Mucosa of rectum (tissue), 2 donors: ENCODE measurements around the gene CCDC8.
"Not testable (repeated sequence)": the region's sequence is repeated elsewhere in the genome, so short reads cannot be mapped to it uniquely, and the experiment has no call there.

Experiments
- H3K27ac ChIP-seq, 2 donors: one replicate each; pipeline ENCODE4 v1.7.0; 2013; ENCODE audit warnings: inconsistent platforms in 2 of 2, low read depth in 2 of 2, low read length in 2 of 2
- H3K27me3 ChIP-seq, 2 donors: one replicate each; pipeline ENCODE4 v1.7.0; 2013; ENCODE audit warnings: low read length in 2 of 2; ENCODE audit not compliant: control insufficient read depth in 2 of 2, insufficient read depth in 2 of 2
- H3K36me3 ChIP-seq, 2 donors: one replicate each; pipeline ENCODE4 v1.7.0; 2013; ENCODE audit warnings: low read length in 2 of 2; ENCODE audit not compliant: control insufficient read depth in 2 of 2, insufficient read depth in 2 of 2
- H3K4me1 ChIP-seq, 2 donors: one replicate each; pipeline ENCODE4 v1.7.0; 2013; ENCODE audit warnings: low read length in 2 of 2, mild to moderate bottlenecking in 1 of 2; ENCODE audit not compliant: control insufficient read depth in 2 of 2, insufficient read depth in 2 of 2
- H3K4me3 ChIP-seq, 2 donors: one replicate each; pipeline ENCODE4 v1.7.0; 2013; ENCODE audit warnings: low read length in 2 of 2
- H3K9ac ChIP-seq, 2 donors: one replicate each; pipeline ENCODE4 v1.7.0; 2013; ENCODE audit warnings: low read length in 2 of 2, low read depth in 1 of 2, mild to moderate bottlenecking in 1 of 2
- H3K9me3 ChIP-seq, 2 donors: one replicate each; pipeline ENCODE4 v1.7.0; 2013; ENCODE audit warnings: low read length in 2 of 2; ENCODE audit not compliant: control insufficient read depth in 2 of 2
- donor health status: healthy.
- donor health status: Normal muscosa, but diverticular disease.

The CCDC8 gene

GRCh38 chr19:46383846-46384245 lies 29.5 kb downstream of the CCDC8 start:
- no peak overlapping the region for H3K9ac ChIP-seq
- H3K27me3 ChIP-seq, result no peaks in the 10 kb centered on the region
- H3K9me3 ChIP-seq, result no peaks in the 10 kb centered on the region
- no peaks in the 10 kb centered on the region for H3K4me1 ChIP-seq
- H3K4me3 ChIP-seq, result no peak overlapping the region
- peaks cover 62 to 67% of the 10 kb centered on the region in 2 donors for H3K36me3 ChIP-seq
- no peak overlapping the region for H3K27ac ChIP-seq

DNA sequence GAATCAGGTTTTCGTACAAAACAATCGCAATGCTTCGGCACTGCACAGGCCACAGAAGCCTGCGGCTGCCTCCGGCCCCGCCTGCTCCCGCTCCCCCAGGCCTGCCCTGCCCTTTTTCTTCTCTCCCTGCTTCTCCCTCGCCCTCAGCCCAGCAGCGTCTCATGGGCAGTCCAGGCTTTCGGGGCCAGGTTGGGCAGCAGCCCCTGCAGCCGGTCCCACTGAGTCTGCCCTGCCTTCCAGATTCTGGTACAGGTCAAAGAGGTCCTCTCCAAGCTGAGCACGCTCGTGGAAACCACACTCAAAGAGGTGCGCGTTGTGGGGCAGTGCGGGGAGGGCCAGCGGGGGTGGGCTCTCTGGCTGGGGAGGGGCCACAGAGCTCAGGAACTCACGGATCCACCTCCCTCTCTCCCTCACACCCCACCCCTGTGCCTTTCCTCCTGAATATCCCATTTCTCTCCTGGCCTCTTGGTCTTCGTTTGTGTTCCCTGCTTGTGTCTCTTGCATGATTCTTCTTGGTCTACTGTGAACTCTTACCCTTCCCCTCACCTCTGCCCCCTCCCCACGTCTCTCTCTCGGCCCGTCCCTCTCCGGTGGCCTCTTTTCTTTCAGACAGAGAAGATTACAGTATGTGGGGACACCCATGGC lies 30.1 kb downstream of the CCDC8 start:
- no peaks in the 10 kb centered on the region for H3K27me3 ChIP-seq
- H3K27ac ChIP-seq, result no peak overlapping the region
- H3K36me3 ChIP-seq, result peaks cover 57 to 62% of the 10 kb centered on the region in 2 donors
- H3K9me3 ChIP-seq, result no peaks in the 10 kb centered on the region
- no peak overlapping the region for H3K9ac ChIP-seq
- H3K4me1 ChIP-seq, result no peaks in the 10 kb centered on the region
- H3K4me3 ChIP-seq, result no peak overlapping the region

DNA sequence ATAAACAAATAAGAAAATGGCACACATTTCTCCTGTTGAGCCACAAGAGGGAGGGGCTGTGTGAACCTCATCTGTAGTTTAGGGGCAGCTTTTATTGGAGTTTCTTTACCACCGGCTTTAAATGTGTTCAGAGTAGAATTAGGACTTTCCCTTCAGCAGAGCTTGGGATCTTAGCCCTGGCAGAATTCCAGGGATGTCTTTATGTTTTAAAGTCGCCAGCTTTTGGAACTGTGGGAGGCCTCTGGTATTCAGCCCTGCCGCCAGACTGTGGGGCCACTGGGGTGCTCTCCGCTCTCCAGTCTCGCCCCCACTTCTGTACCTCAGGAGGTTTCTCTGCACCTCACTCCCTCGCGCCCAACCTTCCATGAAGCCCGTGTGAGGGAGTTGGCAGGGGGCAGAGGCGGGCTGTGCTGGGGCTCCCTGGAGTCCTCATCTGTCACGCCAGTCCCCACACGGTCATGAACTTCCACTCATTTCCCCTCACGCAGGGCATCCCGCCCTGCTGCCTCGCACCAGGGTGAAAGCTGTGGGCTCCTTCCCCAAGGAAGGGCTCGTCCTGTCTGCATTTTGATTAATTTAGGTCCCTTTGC lies 31.5 kb downstream of the CCDC8 start:
- Histone ChIP-seq H3K9ac (no peak overlapping the region), H3K4me3 (no peak overlapping the region), H3K36me3 (peaks cover 55 to 59% of the 10 kb centered on the region in 2 donors), H3K27me3 (no peaks in the 10 kb centered on the region), H3K27ac (no peak overlapping the region), H3K9me3 (no peaks in the 10 kb centered on the region), H3K4me1 (no peaks in the 10 kb centered on the region)

- Histone ChIP-seq H3K27ac (no peak overlapping the region), H3K9me3 (no peaks in the 10 kb centered on the region), H3K36me3 (peaks cover 60 to 62% of the 10 kb centered on the region in 2 donors)
Measured at GRCh38 chr19:46381346-46381745, 32.0 kb downstream of the CCDC8 start.

GRCh38 chr19:46380690-46381089 lies 32.7 kb downstream of the CCDC8 start:
- Histone ChIP-seq H3K27me3 (no peaks in the 10 kb centered on the region), H3K36me3 (peaks cover 60 to 62% of the 10 kb centered on the region in 2 donors), H3K4me3 (no peak overlapping the region), H3K9me3 (no peaks in the 10 kb centered on the region), H3K9ac (no peak overlapping the region), H3K4me1 (no peaks in the 10 kb centered on the region), H3K27ac (no peak overlapping the region)

More at GRCh38 chr19:46381346-46381745, 32.0 kb downstream of the CCDC8 start:
- Histone ChIP-seq H3K4me3 (no peak overlapping the region), H3K4me1 (no peaks in the 10 kb centered on the region), H3K9ac (no peak overlapping the region), H3K27me3 (no peaks in the 10 kb centered on the region)

- Histone ChIP-seq H3K9ac (no peak overlapping the region), H3K9me3 (no peaks in the 10 kb centered on the region), H3K27ac (peak overlapping the region in 1 of 2 donors; percentile 26), H3K4me1 (peaks cover 11 to 13% of the 10 kb centered on the region in 2 donors), H3K4me3 (no peak overlapping the region), H3K27me3 (no peaks in the 10 kb centered on the region), H3K36me3 (peaks cover 42 to 47% of the 10 kb centered on the region in 2 donors)
Measured at GRCh38 chr19:46378268-46378667, 35.1 kb downstream of the CCDC8 start.

DNA sequence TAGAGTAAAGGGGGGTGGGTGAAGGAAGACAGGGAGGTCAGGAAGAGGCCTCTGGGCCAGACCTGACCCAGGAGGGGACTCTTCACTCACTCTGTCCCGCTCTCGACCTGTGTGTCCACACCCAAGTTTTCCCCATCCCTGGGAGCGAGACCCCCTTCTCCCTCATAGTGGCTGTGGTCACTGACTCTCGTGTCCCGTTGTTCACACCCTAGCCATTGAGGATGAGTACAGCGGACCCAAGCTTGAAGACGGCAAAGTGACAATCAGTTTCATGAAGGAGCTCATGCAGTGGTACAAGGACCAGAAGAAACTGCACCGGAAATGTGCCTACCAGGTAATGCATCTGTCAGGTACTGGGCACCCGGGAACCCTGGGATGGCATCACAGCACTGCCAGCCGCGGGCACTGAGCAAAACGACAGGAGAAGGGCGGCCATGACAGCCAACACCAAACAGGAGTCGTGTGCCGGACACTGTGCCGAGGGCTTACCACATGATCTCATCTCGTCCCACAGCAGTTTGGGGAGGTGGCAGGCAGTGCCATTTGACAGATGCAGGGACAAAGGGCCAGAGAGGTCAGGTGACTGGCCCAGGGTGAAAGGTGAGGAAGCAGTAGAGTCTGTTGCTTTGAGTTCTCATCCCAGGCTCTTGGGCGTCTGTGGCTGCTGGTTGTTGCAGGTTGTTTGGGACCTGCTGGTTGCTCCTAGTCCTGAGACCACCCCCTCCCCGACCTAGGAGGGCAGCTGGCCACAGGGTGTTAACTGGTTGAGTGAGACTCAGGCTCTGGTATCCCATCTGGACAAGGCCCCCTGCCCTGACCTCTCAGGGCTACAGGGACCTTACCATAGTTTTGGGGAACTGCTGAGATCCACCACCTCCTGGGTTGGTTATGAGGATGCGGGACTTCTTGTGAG lies 36.9 kb downstream of the CCDC8 start:
- no peak overlapping the region for H3K9ac ChIP-seq

DNA sequence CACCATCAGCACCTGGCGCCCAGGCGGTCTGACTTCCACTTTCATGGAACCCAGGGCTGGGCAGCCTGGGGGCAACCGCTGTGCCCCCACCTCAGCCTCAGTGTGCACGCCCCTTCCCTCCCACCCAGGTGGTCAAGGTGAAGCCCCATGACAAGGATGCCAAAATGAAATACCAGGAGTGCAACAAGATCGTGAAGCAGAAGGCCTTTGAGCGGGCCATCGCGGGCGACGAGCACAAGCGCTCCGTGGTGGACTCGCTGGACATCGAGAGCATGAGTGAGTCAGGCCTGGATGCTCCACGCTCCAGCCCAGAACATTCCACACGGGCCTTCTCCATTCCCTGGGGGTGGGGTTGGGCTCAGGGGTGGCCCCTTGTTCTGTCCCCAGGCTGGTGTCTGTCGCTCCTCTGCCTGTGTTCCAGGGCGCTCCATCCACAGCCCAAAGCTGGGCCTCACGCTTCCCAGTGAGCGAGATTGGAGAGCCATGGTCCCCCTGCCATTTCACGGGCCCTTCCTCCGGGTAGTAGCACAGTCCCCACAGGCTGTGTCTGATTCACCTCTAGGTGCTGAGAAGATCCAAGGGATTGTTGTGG lies 37.8 kb downstream of the CCDC8 start:
- H3K9me3 ChIP-seq, H3K27ac ChIP-seq, H3K9ac ChIP-seq, H3K27me3 ChIP-seq, H3K4me3 ChIP-seq: not testable (repeated sequence)
- Histone ChIP-seq H3K4me1 (peaks cover 18% of the 10 kb centered on the region in 2 donors), H3K36me3 (peaks cover 28 to 34% of the 10 kb centered on the region in 2 donors)

More for the DNA sequence above, 36.9 kb downstream of the CCDC8 start:
- Histone ChIP-seq H3K27me3 (no peaks in the 10 kb centered on the region), H3K9me3 (no peaks in the 10 kb centered on the region), H3K27ac (no peak overlapping the region), H3K4me1 (peaks cover 18% of the 10 kb centered on the region in 2 donors), H3K36me3 (peaks cover 35 to 36% of the 10 kb centered on the region in 2 donors), H3K4me3 (no peak overlapping the region)

DNA sequence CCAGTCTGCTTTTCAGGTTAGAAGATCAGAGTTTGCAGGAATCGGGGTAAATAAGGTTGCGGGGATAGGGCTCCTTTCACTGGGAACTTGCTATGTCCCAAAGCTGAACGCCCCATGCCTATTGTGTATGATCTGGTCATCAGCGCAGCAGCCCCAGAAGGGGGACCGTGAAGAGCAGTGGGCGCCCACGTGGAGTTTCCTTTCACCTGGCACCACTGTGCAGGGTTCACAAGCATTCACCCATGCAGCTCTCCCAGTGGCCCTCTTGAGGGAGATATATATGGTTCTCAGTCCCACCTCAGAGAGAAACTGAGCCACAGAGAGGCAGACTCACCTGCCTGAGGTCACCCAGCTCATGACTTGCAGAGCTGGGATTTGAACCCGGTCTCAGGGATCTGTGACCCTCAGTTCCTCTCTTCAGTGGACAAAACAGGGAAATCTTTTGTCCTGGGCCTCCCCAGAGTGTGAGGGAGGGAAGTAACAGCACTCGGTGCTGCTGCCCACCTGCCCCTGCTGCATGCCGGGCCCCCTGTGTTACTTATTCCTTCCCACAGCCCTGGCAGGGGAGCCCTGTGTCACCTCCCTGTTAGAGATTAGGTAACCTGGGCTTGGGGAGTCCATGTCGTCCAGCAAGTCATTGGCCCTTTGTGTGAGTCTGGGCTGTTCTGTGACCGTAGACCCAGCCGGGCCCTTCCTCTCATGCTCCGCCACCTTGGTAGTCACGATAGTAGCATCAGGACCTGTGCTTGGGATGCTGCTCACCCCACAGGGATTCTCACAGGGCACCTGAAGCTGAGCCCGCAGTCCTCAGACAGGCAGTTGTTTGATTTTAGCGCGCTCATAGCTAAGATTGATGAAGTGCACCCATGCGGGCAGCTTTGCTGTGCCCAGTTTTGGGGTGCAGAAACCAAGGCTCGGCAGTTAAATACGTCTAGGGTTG lies 38.6 kb downstream of the CCDC8 start:
- Histone ChIP-seq H3K4me1 (peaks cover 18% of the 10 kb centered on the region in 2 donors), H3K4me3 (no peak overlapping the region), H3K36me3 (peaks cover 24 to 27% of the 10 kb centered on the region in 2 donors), H3K27ac (no peak overlapping the region), H3K9ac (no peak overlapping the region), H3K9me3 (no peaks in the 10 kb centered on the region), H3K27me3 (no peaks in the 10 kb centered on the region)
